COLO668 (cell line): ENCODE results near the gene RIN1.
A peak's percentile ranks its signal among the peaks of the same experiment; 100 is the strongest.
"Not testable (repeated sequence)": the region's sequence is repeated elsewhere in the genome, so short reads cannot be mapped to it uniquely, and the experiment has no call there.

ENCODE experiments used
- DNase-seq: peaks from one replicate; lab custom pipeline; 2025; ENCODE audit not compliant: unreplicated experiment; lab: John Stamatoyannopoulos, UW

RIN1 gene, protein sequence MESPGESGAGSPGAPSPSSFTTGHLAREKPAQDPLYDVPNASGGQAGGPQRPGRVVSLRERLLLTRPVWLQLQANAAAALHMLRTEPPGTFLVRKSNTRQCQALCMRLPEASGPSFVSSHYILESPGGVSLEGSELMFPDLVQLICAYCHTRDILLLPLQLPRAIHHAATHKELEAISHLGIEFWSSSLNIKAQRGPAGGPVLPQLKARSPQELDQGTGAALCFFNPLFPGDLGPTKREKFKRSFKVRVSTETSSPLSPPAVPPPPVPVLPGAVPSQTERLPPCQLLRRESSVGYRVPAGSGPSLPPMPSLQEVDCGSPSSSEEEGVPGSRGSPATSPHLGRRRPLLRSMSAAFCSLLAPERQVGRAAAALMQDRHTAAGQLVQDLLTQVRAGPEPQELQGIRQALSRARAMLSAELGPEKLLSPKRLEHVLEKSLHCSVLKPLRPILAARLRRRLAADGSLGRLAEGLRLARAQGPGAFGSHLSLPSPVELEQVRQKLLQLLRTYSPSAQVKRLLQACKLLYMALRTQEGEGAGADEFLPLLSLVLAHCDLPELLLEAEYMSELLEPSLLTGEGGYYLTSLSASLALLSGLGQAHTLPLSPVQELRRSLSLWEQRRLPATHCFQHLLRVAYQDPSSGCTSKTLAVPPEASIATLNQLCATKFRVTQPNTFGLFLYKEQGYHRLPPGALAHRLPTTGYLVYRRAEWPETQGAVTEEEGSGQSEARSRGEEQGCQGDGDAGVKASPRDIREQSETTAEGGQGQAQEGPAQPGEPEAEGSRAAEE

DNA sequence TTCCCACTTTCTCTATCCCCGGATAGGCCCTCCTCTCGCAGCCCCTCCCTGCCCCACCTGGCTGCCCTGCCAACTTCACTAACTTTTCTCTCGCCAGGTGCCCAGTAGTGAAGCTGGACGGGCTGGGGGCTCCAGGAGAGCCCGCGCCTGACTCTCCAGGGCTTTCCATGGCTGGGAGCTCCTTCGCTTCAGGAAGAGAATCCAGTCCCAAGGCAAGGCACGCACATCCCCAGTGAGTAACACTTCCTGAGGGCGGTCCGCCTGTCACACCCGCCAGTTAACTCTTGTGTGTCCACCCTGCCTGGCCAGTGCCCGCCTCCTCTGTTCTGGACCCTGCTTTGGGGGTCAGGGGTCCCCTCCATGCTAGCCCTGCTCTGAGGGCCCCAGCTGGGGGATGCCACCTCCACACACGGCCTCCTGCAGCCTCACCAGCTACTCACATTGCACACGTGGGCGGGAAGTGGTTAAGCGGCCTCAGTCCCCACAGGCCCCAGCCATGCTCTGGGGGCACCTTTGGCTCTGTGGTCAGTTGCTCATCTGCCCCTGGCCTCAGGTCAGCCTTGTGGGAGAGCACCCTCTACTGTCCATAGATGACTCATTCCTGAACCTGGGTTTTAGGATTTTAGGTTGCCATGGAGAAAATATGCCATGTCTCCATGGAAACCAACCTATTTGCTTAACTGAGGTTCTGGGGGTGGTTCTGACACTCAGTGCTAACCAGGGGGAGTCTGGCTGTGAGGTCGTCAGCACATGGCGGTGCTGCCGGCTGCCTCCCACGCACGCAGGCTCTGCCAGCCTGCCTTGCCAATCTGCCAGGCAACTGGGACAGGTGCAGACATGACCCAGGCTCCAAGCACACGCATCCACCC is at the start of gene RIN1:
RIN1 (minus strand) TSS at position 201 of the 869 bp plus-strand sequence; CDS start at position 169, 32 bp downstream.
- peak; percentile 23 for DNase-seq

DNA sequence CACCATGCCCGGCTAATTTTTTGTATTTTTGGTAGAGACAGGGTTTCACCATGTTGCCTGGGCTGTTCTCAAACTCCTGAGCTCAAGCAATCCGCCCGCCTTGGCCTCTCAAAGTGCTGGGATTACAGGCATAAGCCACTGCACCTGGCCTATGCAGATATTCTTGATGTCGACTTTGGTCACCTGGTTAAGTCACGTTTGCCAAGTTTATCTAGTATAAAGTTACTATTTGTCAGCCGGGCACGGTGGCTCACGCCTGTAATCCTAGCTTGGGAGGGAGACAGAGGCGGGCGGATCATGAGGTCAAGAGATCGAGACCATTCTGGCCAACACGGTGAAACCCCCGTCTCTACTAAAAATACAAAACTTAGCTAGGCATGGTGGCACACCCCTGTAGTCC is 48.1 kb upstream of the RIN1 start:
- peak; percentile 23 for DNase-seq

DNA sequence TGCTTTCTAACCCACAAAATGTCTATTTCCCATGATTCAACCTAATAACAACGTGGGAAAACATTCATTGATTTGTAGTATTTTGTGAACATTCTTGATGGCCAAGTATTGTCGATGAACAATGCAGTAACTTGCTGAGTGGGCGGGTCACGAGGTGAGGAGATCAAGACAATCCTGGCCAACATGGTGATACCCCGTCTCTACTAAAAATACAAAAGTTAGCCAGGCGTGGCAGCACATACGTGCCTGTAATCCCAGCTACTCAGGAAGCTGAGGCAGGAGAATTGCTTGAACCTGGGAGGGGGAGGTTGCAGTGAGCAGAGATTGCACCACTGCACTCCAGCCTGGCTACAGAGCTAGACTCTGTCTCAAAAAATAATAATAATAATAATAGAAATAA is 44.0 kb upstream of the RIN1 start:
- DNase-seq, result not testable (repeated sequence)

DNA sequence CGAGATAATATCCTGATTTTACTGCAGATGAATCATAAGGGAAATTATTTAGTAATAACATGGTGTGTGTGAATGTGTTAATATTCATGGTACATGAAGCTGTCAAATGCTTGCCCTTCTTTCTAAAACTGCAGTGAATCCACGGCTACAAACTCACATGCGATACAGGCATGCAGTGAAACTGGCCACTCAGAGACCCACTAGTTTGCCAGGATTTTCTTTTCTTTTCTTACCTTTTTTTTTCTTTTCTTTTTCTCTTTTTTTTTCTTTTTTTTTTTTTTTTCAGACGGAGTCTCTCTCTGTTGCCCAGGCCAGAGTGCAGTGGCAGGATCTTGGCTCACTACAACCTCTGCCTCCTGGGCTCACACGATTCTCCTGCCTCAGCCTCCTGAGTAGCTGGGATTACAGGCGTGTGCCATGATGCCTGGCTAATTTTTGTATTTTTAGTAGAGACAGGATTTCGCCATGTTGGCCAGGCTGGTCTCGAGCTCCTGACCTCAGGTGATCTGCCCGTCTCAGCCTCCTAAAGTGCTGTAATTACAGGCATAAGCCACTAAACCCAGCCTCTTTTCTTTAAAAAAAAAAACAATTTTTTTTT is 37.6 kb upstream of the RIN1 start:
- not testable (repeated sequence) for DNase-seq

DNA sequence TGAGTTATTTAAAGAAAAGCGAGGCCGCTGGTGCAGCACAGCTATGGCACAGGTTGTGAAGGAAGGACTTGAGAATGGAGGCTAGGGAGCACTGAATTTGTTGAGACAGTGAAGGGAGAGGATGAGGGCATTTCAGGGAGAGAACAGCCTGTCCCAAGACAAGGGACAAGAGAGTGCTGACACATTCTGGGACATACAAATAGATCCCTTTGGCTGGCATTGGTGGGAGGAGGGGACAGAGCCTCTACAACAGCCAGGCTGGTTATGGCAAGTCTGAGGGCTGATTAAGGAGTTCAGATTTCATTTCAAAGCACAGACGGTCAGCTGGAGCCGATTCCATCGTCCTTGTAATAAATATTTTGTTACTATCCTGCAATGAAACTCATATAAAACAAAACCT is 37.0 kb upstream of the RIN1 start:
- DNase-seq, result no peak

DNA sequence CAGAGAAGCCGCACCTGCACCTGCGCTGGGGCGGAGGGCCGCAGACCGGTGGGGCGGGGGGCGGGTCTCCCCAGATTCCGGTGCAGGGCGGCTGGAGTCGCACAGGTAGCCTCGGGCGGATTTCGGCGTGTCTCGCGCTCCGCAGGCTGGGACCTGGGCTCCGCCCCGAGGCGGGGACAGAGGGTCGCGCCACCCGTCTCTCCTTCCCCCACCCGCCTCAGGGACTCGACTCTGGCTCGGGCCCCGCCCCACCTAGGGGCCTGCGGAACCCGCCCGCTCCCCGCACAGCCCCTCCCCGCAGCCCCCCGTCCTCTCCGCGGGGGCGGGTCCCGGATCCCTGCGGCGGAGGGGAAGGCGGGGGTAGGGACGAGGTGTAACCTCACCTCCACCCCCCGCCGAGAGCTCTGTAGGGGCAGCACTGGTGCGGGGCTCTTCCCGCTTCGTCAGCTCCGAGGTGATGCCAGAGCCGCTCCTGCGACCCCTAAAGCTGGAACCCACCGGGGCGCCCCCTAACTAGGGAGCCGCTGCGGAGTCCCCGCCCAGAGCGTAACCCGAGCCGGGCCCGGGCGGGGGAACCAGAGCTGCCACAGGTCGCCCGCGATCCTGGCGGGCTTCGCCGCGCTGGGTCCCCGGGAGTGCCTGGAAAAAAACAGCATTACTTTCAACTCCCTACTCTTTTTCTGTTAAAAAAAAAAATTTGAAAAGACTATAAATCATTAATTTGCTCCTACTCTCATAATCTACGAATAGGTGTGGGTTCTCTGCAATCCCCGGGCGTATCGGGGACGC is 35.6 kb upstream of the RIN1 start, which contains the start of gene SLC29A2:
SLC29A2 (minus strand) TSS at position 134 of the 789 bp plus-strand sequence. CDS start 169 bp downstream, outside the sequence.
- DNase-seq, result peak; percentile 99

DNA sequence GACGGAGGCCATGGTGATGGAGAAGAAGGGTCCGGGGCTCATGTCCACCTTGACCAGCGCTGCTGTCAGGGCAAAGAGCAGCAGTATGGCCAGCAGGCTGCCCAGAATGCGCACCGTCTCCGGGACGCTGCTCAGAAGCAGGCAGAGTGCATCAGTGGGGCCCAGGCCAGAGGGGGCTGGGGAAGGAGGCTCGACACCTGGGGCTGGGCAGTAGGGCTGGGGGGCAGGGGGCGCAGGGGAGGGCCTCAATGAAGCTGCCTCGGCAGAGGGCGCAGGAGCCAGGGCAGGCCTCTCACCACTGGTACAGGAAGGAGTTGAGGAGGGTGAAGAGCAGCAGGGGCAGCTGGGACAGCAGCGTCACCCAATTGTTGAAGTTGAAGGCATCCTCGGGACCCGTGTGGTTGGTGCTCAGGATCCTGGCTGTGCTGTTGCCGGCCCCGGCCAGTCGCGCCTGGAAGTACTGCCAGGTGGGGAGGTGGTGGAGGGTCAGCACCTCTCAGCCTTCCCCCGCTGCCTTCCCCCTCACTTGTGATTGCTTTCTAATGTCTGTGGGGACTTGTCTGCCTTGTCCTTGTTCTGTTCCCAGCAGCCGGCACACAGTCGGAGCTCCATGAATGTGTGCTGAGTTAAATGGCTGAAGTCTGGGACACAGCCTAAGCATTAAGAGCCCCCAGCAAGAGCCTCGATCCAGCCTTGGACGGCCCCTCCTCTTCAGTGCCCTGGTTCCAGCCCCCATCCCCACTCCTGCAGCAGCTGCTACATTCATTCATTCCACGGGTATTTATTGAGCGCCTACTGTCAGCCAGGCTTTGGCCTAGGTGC is 33.0 kb upstream of the RIN1 start:
- no peak for DNase-seq

DNA sequence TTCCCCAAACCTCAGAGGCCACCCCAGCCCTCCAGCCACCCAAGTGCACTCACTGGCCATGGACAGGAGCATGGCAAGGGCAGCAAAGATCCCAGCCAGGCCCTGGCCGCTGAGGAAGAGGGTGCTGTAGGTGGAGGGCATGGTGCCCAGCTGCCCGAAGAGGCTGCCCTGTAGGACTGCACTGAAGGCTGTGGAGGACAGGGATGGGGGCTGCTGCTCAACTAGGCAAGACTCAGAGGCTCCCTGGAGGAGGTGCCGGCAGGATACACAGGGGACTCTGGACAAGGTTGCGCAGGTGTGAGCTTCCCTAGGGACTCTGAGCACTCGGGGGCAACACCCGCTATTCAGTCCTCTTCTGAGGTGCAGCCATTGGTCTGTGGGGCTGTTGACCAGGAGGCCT is 32.2 kb upstream of the RIN1 start:
- no peak for DNase-seq

DNA sequence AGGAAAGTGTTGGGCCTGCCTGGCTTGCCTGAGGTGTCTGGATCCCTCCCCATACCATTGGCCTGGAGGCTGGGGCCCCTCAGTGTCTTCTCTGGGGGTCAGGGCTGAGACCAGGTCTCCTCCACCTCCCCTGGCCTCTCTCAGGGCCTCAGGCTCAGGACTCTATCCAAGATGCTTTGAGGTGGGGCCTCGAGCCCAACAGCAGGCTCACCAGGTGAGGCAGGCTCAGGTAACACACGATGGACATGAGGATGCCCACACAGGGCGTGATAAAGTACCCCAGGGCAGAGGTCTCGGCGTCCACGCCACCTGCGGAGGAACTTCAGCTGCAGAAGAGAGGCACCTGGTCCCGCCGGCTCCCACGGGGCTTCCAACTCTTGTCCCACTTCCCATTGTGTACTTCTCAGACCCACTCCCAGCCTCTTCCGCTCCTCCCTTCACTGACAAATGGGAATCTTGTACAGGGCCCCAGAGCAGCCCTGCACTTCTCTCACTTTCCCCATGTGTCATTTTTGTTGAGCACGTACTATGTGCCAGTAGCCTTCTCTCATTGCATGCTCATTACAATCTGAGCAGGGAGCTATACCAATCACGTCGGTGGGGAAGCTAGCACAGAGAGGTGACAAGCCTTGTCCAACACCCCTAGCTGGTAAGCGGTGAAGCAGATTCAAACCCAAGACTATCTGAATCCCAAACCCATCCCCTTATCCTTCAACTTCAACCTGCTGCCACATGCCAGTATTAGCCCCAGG is 31.5 kb upstream of the RIN1 start:
- no peak for DNase-seq

DNA sequence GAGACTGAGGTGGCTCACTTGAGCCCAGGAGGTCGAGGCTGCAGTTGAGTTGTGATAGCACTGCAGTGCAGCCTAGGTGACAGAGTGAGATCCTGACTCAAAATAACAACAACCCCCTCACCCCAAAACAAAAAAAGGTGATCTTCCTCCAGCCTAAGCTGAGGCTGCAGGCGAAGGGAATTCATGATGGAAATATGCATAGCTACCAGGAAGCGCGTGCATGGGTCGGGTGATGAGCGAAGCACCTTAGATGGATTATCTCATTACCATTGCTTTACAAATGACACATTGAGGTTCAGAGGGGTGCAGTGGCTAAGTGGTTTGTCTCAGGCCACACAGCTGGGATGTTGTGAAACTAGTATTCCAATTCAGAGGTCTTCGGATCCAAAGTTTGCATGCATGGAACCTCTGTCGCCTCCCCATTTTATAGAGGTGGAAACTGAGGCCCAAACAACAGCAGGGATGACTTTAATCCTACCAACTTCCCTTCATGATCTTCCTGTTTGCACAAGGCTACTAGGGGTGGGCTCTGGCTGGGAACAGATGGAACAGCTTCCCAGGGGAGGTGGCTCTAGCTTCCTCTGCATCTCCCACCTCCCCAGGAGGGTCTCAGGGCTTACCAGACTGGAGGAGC is 30.7 kb upstream of the RIN1 start:
- no peak for DNase-seq

DNA sequence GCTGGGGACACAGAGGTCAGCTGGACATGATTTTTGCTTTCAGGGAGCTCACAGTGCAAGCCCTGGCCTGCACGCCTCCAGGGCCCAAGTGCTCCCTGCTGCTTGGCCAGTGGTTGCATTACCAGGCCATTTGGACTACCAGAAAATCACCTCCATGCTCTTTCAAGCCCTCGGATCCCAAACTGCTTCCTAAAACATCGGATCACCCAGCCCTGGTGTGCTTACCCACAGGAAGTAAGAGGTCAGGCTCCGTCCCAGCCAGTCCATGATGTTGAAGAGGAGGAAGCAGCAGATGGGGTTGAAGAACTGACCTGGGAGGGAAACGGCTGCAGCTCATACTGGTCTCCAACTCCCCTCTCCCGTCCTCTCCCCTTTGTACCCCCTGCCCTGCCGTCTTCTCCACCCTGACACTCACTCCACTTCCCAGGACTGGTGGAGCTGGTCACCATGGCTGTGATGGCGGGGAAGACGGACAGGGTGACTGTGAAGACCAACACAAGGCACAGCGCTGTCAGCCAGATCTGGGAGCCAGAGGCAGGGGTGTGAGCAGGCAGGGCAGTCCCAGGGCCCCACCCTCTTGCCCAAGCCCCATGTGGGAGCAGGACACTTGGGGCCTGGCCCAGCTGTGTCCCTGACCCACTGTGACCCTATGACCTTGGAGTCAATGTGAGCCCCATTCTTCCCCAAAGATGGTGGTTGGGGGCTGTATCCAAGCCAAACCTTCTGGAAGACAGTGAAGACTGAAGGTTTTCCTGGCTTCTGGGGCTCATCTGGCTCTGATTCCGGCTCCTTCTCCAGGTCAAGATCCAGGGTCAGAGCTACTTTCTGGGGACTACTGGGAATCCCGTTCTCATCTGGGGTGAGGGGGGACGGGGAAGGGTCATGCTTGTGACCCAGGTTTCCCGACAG is 29.7 kb upstream of the RIN1 start:
- DNase-seq, result no peak

DNA sequence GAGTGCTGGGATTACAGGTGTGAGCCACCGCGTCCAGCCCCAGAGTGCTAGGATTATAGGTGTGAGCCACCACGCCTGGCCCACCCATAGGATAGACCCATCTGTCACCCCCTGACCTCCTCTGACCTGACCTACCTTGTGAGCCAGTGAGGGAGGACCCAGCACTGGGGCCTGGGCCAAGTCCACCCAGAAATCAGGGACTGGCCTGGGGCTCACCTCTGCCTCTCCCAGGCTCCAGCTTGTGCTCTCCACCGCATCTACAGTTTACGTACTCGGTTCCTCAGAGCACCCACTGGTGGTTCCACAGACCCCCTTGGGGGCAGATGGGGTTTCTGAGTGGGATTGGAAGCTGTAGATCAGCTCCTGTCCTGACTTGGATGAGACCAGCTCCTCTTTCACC is 28.9 kb upstream of the RIN1 start:
- no peak for DNase-seq

DNA sequence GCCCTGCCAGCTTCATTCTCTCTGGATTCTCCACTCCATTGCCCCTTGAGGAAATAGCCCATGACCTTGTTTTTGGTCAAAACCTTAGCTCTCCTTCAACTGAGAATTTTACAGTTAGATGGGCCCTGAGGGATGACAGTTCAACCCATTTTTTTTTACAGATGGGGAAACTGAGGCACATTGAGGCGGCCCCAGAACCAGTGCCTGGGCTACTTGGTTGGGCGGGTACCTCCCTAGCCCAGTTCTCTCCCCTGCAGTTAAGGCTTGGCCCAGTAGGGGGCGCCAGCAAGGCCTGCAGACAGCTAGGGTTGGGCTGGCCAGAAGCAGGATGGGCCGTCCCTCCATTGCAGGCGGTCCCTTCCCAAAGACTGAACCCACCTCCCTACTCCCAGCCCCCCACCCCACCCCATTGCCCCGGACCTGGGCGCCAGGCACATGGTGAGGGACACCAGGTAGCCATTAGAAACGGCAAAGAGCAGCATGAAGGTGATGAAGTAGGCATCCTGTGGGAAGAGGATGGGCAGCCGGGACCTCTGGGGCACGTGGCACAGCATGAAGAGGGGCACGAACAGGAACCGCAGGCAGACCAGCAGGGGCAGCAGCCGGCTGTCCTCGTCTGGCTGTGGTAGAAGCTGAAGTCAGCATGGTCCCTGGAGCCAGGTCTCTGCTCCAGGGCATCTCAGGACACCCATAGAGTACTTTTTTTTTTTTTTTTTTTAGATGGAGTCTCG is 27.7 kb upstream of the RIN1 start:
- peak; percentile 58 for DNase-seq

DNA sequence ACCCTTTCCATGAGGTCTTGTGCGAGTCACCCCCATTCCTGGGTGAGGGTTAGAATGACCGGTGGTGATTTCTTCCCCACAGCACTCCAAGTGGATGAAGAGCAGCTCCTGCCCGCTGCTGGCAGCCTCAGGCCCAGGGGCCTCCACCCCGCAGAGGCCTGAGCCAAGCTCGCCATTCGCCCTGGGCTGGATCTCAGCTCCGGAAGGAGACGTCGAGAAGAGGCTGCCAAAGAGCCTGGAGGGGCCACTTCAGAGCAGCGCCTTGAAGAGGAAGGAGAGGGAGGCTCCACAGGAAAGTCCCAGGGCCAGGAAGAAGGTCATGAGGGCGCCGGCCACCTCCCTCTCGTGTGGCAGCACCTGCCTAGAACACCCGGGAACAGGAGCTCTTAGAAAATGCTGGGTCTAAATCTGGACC is 27.0 kb upstream of the RIN1 start:
- no peak for DNase-seq

DNA sequence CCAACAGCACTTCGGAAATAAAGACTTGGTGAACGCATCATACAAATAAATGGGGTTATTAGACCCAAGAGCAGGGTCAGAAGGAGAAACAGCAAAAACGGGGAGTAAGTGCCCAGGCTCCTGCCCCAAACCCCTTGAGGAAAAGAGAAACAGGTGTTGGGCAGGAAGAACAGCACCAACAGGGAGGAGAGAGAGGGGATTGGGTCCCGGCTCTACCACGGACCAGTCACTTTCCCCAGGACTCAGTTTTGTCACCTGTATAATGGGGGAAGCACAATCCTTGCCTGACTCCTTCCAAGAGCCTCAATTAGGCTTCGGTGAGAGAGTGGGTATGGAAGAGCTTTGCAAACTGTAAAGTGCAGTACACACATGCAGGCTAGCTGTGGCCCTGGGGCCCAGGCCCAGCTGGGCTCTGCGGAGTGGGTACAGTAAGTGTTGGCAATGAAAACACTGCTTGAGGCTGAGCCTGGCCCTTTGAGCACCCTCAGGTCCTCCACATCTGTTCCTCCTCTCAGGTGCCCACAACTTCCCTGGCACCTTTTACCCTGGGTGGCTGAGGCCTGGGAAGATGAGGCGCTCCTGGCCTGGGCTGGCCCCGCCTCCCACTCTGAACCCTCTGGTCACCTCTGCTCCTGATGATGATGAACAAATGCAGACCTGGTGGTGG is 26.4 kb upstream of the RIN1 start:
- DNase-seq, result no peak

DNA sequence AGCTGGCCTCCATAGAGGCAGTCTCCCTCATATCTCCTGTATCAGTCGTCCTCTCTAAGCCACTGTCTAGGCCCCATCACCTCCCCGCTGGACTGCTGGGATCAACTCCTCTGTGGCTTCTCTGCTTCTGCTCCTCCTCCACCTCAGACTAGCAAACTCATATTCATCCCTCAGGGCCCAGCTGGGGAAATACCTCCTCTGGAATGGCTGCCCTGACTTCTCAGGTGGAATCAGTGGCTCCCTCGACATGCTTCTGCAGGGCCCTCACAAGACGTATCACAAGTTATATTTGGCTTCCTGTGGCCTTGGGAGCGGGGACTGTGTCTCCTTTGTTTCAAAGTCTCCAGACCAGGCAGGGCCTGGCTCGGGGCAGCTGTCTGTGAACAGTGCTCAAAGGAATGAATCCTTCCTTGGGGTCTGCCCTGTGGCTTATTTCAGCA is 25.3 kb upstream of the RIN1 start:
- no peak for DNase-seq
